Activated CD4-positive, alpha-beta T cell treated with anti-CD3 and anti-CD28 coated beads for 48 hours (primary cell): ENCODE data around the gene DNAJC19.
"Not testable (repeated sequence)": the region's sequence is repeated elsewhere in the genome, so short reads cannot be mapped to it uniquely, and the experiment has no call there.

Experiments
- DNase-seq: peaks from one replicate; pipeline ENCODE4 v3.0.0-alpha.2; 2020

The DNAJC19 gene

GRCh38 chr3:180989291-180990163 is at the start of gene DNAJC19:
Gene DNAJC19 (minus strand): TSS chr3:180989736. CDS start chr3:180989602, 134 bp downstream.
- DNase-seq: peak; percentile 93

GRCh38 chr3:181030948-181031347 is 41.4 kb upstream of the DNAJC19 start:
- no peak for DNase-seq

- DNase-seq: no peak
These were observed 35.7 kb upstream of the DNAJC19 start for GRCh38 chr3:181025204-181025603.

GRCh38 chr3:181017690-181018089 is 28.2 kb upstream of the DNAJC19 start:
- no peak for DNase-seq

GRCh38 chr3:181009225-181009624 is 19.7 kb upstream of the DNAJC19 start:
- DNase-seq: peak; percentile 62

GRCh38 chr3:181008796-181009195 is 19.3 kb upstream of the DNAJC19 start:
- no peak for DNase-seq

GRCh38 chr3:181007262-181007661 is 17.7 kb upstream of the DNAJC19 start:
- DNase-seq: no peak

GRCh38 chr3:181006541-181006940 is 17.0 kb upstream of the DNAJC19 start:
- DNase-seq: no peak

- not testable (repeated sequence) for DNase-seq
These were observed 13.9 kb upstream of the DNAJC19 start for GRCh38 chr3:181003469-181003868.

GRCh38 chr3:181002331-181002730 is 12.8 kb upstream of the DNAJC19 start:
- not testable (repeated sequence) for DNase-seq

- no peak for DNase-seq
These were observed 6.9 kb upstream of the DNAJC19 start for GRCh38 chr3:180996415-180996932.

- DNase-seq: no peak
These were observed 969 bp upstream of the DNAJC19 start for GRCh38 chr3:180990505-180990904.

- no peak for DNase-seq
These were observed 2.2 kb downstream of the DNAJC19 start for GRCh38 chr3:180987344-180987743.

- DNase-seq: not testable (repeated sequence)
These were observed 3.2 kb downstream of the DNAJC19 start for GRCh38 chr3:180986366-180986765.

- DNase-seq: no peak
These were observed 6.4 kb downstream of the DNAJC19 start for GRCh38 chr3:180983136-180983535.

GRCh38 chr3:180981912-180982311 is 7.6 kb downstream of the DNAJC19 start:
- DNase-seq: no peak

- DNase-seq: no peak
These were observed 8.9 kb downstream of the DNAJC19 start for GRCh38 chr3:180980611-180981010.

- DNase-seq: no peak
These were observed 9.6 kb downstream of the DNAJC19 start for GRCh38 chr3:180979961-180980360.

- no peak for DNase-seq
These were observed 12.0 kb downstream of the DNAJC19 start for GRCh38 chr3:180977498-180977897.

- DNase-seq: no peak
These were observed 15.2 kb downstream of the DNAJC19 start for GRCh38 chr3:180974286-180974685.

GRCh38 chr3:180973543-180973942 is 16.0 kb downstream of the DNAJC19 start:
- no peak for DNase-seq

- DNase-seq: no peak
These were observed 18.6 kb downstream of the DNAJC19 start for GRCh38 chr3:180970931-180971330.

- DNase-seq: no peak
These were observed 27.0 kb downstream of the DNAJC19 start for GRCh38 chr3:180962530-180962929.

- DNase-seq: no peak
These were observed 28.0 kb downstream of the DNAJC19 start for GRCh38 chr3:180961552-180961951.

- DNase-seq: no peak
These were observed 28.4 kb downstream of the DNAJC19 start for GRCh38 chr3:180961087-180961486.
